K562 (cell line): ENCODE measurements around the gene NT5C1B. TPM values are rescaled to one million over a fixed set of nuclear protein-coding genes. Genes with fewer than 3 reads are reported as not detected.

ENCODE experiments used
- ATAC-seq: fragments of 200-7000 bp; cut with Tn5 transposase; 3 replicates; pipeline ENCODE4 v1.9.1; 2020; ENCODE audit warnings: moderate library complexity
- BruUV-seq: library from RNA; stranded (reverse); fragments of 400-500 nt; replicated peaks from 2 replicates; lab custom pipeline; 2021; lab: Mats Ljungman, UMichigan
- CTCF ChIA-PET: fragments of 300-600 bp; formaldehyde crosslinking; extraction: SDS; loops from one replicate; lab custom pipeline; 2021; ENCODE audit warnings: low intra/inter-chr PET ratio; lab: Yijun Ruan, JAX
- POLR2A ChIA-PET: fragments of 300-600, 350-650 bp; sonication (Branson Sonifier 250); formaldehyde crosslinking; extraction: SDS; loops from one replicate; lab custom pipeline; 2021; ENCODE audit warnings: antibody characterized with exemption, inconsistent platforms; lab: Yijun Ruan, JAX
- DNase-seq, 4 experiments: peaks; one replicate each; pipeline versions ENCODE4 v3.0.0 to v3.0.0-alpha.2; 2011 to 2018; ENCODE audit warnings: low spot score in 3 of 4, mixed read lengths in 3 of 4; ENCODE audit errors: extremely low read depth in 1 of 4
- FAIRE-seq: peaks from 2 replicates; lab custom pipeline; 2011; peaks lifted over from hg19 to GRCh38; lab: Jason Lieb, UNC
- H2AFZ ChIP-seq: 2 replicates; pipeline ENCODE4 v1.6.0; 2011; ENCODE audit warnings: low read depth, low read length, control low read depth, inconsistent platforms
- H3K27ac ChIP-seq: fragments of 200-600 bp; 3 replicates; pipeline ENCODE4 v1.8.0; 2011; ENCODE audit warnings: low read depth, mild to moderate bottlenecking, control low read depth, inconsistent platforms, low read length, moderate library complexity, mixed read lengths; ENCODE audit errors: extremely low read depth
- H3K27me3 ChIP-seq, 2 experiments: fragments of 300-600 bp in 1 of 2; 2 replicates in 1 of 2; 3 replicates in 1 of 2; pipeline versions ENCODE4 v1.6.0 to v1.8.0; 2011; ENCODE audit warnings: inconsistent platforms in 2 of 2, low read length in 2 of 2, mild to moderate bottlenecking in 1 of 2, mixed read lengths in 1 of 2, moderate library complexity in 1 of 2; ENCODE audit not compliant: control insufficient read depth in 2 of 2, insufficient read depth in 2 of 2
- H3K36me3 ChIP-seq: fragments of 300-600 bp; 3 replicates; pipeline ENCODE4 v1.8.0; 2011; ENCODE audit warnings: mild to moderate bottlenecking, low read length, inconsistent platforms; ENCODE audit not compliant: control insufficient read depth, insufficient read depth
- H3K4me1 ChIP-seq, 2 experiments: fragments of 200-600 bp in 1 of 2; replicated peaks in 1 of 2; 2 replicates in 1 of 2; 3 replicates in 1 of 2; pipeline versions ENCODE4 v1.5.1 to v1.8.0; 2011; ENCODE audit warnings: inconsistent platforms in 2 of 2, low read length in 2 of 2, mild to moderate bottlenecking in 1 of 2, mixed read lengths in 1 of 2, moderate library complexity in 1 of 2; ENCODE audit not compliant: control insufficient read depth in 2 of 2, insufficient read depth in 2 of 2
- H3K4me2 ChIP-seq: 2 replicates; pipeline ENCODE4 v1.6.1; 2011; ENCODE audit warnings: low read length, control low read depth, inconsistent platforms, mixed read lengths; ENCODE audit not compliant: insufficient read depth
- H3K4me3 ChIP-seq: fragments of 200-600 bp; sonication (generic), shearing (Covaris generic); 2 replicates; pipeline ENCODE4 v1.5.1; 2016; ENCODE audit warnings: control low read depth, inconsistent platforms
- H3K79me2 ChIP-seq: fragments of 200-600 bp; 3 replicates; pipeline ENCODE4 v1.8.0; 2011; ENCODE audit warnings: low read length, inconsistent platforms; ENCODE audit not compliant: control insufficient read depth, insufficient read depth
- H3K9ac ChIP-seq, 2 experiments: 2 replicates each; pipeline versions ENCODE4 v1.6.0 to v1.6.1; 2011; ENCODE audit warnings: low read depth in 2 of 2, low read length in 2 of 2, control low read depth in 1 of 2, inconsistent platforms in 1 of 2, mild to moderate bottlenecking in 1 of 2, mixed read lengths in 1 of 2; ENCODE audit not compliant: insufficient read depth in 1 of 2
- H3K9me1 ChIP-seq: one replicate; pipeline ENCODE4 v1.6.0; 2011; ENCODE audit warnings: inconsistent platforms, mild to moderate bottlenecking, low read length, moderate library complexity; ENCODE audit not compliant: control insufficient read depth, insufficient read depth
- H3K9me3 ChIP-seq: replicated peaks from 2 replicates; pipeline ENCODE4 v1.5.1; 2011; ENCODE audit warnings: low read depth, low read length, inconsistent platforms; ENCODE audit not compliant: control insufficient read depth, insufficient read depth
- H4K20me1 ChIP-seq: replicated peaks from 2 replicates; pipeline ENCODE4 v1.6.1; 2011; ENCODE audit warnings: low read length, inconsistent platforms, mixed read lengths; ENCODE audit not compliant: control insufficient read depth, insufficient read depth
- ETS2 ChIP-seq: IDR thresholded peaks from 2 replicates; pipeline ENCODE4 v1.6.1; 2016; ENCODE audit warnings: borderline replicate concordance, missing genetic modification characterization, mild to moderate bottlenecking, moderate library complexity, missing compliant biosample characterization; ENCODE audit not compliant: poor library complexity, severe bottlenecking
- FOXP1 ChIP-seq: sonication (generic); formaldehyde crosslinking; IDR thresholded peaks from 2 replicates; pipeline ENCODE4 v1.8.0; 2022; ENCODE audit warnings: mild to moderate bottlenecking, missing genetic modification reagents
- MCM5 ChIP-seq: fragments of 450-650 bp; IDR thresholded peaks from 2 replicates; pipeline ENCODE4 v1.6.1; 2016; ENCODE audit warnings: low read depth
- NFRKB ChIP-seq: fragments of 450-650 bp; IDR thresholded peaks from 2 replicates; pipeline ENCODE4 v1.6.1; 2016; ENCODE audit warnings: low read depth
- NR2C2 ChIP-seq, 2 experiments: fragments of 200-800 bp in 1 of 2; sonication (Bioruptor generic) in 1 of 2; sonication (generic) in 1 of 2; formaldehyde crosslinking in 1 of 2; IDR thresholded peaks; 2 replicates each; pipeline versions ENCODE4 v1.6.1 to v1.8.0; 2016 to 2022; ENCODE audit warnings: mild to moderate bottlenecking in 1 of 2, missing compliant biosample characterization in 1 of 2, missing genetic modification characterization in 1 of 2, missing genetic modification reagents in 1 of 2
- POLR2A ChIP-seq: fragments of 450-650 bp; conservative IDR thresholded peaks from 2 replicates; pipeline ENCODE4 v1.6.1; 2016
- POLR2B ChIP-seq: fragments of 450-650 bp; IDR thresholded peaks from 2 replicates; pipeline ENCODE4 v1.6.1; 2018; ENCODE audit warnings: low read depth; ENCODE audit not compliant: partially characterized antibody
- PRMT5 ChIP-seq: sonication (generic); formaldehyde crosslinking; IDR thresholded peaks from 2 replicates; pipeline ENCODE4 v1.5.0; 2020; ENCODE audit warnings: missing genetic modification reagents
- RBFOX2 ChIP-seq: fragments of 200-400 bp; formaldehyde crosslinking; IDR thresholded peaks from 2 replicates; pipeline ENCODE4 v1.6.1; 2017; ENCODE audit warnings: low read depth, mild to moderate bottlenecking, low read length, moderate library complexity
- SMAD1 ChIP-seq: fragments of 150-350 bp; IDR thresholded peaks from 2 replicates; pipeline ENCODE4 v1.6.1; 2014; ENCODE audit warnings: low read length, low read depth; ENCODE audit not compliant: partially characterized antibody
- U2AF2 ChIP-seq: fragments of 200-400 bp; formaldehyde crosslinking; optimal IDR thresholded peaks from 2 replicates; pipeline ENCODE3; 2017; ENCODE audit warnings: low read depth, mild to moderate bottlenecking, low read length
- ZNF143 ChIP-seq: sonication (generic); formaldehyde crosslinking; IDR thresholded peaks from 2 replicates; pipeline ENCODE4 v1.9.0; 2022; ENCODE audit warnings: mild to moderate bottlenecking, missing genetic modification reagents
- WGBS: fragments of 100-300 bp; shearing (Covaris generic); methylation state at CpG from one replicate; pipeline ENCODE4 v1.1.6; 2016; ENCODE audit warnings: low coverage, mixed read lengths; ENCODE audit not compliant: insufficient coverage; ENCODE audit errors: missing lambda C conversion rate; 5-methylcytosine and 5-hydroxymethylcytosine counted together
- in situ Hi-C: fragments of 300-500 bp; cut with MboI; formaldehyde crosslinking; loops from 4 replicates; pipeline ENCODE4 v1.15.0; 2018; ENCODE audit warnings: inconsistent platforms, mixed read lengths
- intact Hi-C: fragments of 100-400 bp; cut with micrococcal nuclease; formaldehyde crosslinking; loops from 2 replicates; pipeline ENCODE4 v1.14.2; 2022
- polyA plus RNA-seq, 8 experiments: library from polyadenylated mRNA; depleted of rRNA in 4 of 8; stranded (reverse) in 5 of 8; unstranded in 3 of 8; fragments of >200 nt; fragmentation: Nextera tagmentation in 2 of 8; fragmentation: Illumina TruSeq in 1 of 8; extraction: Ambion mirVana in 2 of 8; extraction: Trizol in 1 of 8; gene quantifications; 2 replicates each; pipeline versions ENCODE4 v1.2.1 to v1.2.3, GENCODE V29; 2011 to 2014; ENCODE audit warnings: inconsistent platforms in 1 of 8, missing spikeins in 1 of 8
- total RNA-seq, 7 experiments: library from RNA; depleted of rRNA in 6 of 7; stranded (reverse); fragments of >200 nt in 6 of 7; fragmentation: Illumina TruSeq in 2 of 7; extraction: Trizol in 2 of 7; gene quantifications; 2 replicates each; pipeline versions ENCODE4 v1.2.1 to v1.2.3, GENCODE V29; 2011 to 2021; ENCODE audit warnings: low replicate concordance in 1 of 7
- TF ChIP-seq, protein P1 (sequence below): fragments of 250-450 bp; sonication (Bioruptor Pico); IDR thresholded peaks from 2 replicates; pipeline ENCODE4 v1.8.0; 2022; ENCODE audit warnings: moderate library complexity, mild to moderate bottlenecking, inconsistent platforms
- TF ChIP-seq, protein P2 (sequence below): sonication (generic); formaldehyde crosslinking; IDR thresholded peaks from 2 replicates; pipeline ENCODE4 v1.8.0; 2022; ENCODE audit warnings: mild to moderate bottlenecking, missing genetic modification reagents, borderline replicate concordance
- TF ChIP-seq, protein P3 (sequence below): sonication (generic); formaldehyde crosslinking; IDR thresholded peaks from 2 replicates; pipeline ENCODE4 v1.8.1; 2023; ENCODE audit warnings: mild to moderate bottlenecking, missing genetic modification reagents

Gene NT5C1B
- total and polyA plus RNA-seq, 9 of the 15 experiments (the other 6 are each of a cell fraction or from before 2014, with no cell fraction given), result 0.07 TPM; not detected in 8

GRCh38 chr2:18566145-18566769, 23.1 kb downstream of the NT5C1B start (continued):
- TF ChIP-seq, protein P1, sequence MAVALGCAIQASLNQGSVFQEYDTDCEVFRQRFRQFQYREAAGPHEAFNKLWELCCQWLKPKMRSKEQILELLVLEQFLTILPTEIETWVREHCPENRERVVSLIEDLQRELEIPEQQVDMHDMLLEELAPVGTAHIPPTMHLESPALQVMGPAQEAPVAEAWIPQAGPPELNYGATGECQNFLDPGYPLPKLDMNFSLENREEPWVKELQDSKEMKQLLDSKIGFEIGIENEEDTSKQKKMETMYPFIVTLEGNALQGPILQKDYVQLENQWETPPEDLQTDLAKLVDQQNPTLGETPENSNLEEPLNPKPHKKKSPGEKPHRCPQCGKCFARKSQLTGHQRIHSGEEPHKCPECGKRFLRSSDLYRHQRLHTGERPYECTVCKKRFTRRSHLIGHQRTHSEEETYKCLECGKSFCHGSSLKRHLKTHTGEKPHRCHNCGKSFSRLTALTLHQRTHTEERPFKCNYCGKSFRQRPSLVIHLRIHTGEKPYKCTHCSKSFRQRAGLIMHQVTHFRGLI (CRISPR knock-in tag), result no peak

DNA sequence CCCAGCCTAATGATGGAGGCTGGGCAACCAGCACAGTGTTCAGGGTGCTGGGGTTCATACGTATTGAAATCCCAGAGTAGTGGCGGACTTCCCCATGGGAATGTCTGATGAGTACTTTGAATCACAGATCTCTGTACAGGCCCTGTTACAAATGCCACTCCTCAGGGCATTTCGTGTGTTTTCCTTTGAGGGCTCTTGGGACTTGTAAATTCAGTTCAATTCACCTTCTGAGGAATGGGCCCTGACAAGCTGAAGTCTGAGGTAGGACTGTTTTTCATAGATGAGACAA, 28.6 kb downstream of the NT5C1B start:
- ChIA-PET POLR2A (interaction anchor here (0.6 to 1.3 kb wide), 5 partner anchors 12 to 1861 kb away, joined by 3 to 7 read pairs (median 3); no protein-coding TSS in a partner anchor), CTCF (no interaction called here)
- intact Hi-C loops, result no loop called here
- Histone ChIP-seq H3K4me1 (peaks cover 9 to 15% of the 10 kb centered on the region in 2 experiments; a peak in 3 of 5 replicates), H3K4me2 (peak overlapping the region; percentile 85), H2AFZ (peak overlapping the region; percentile 93), H3K79me2 (peaks cover 39% of the 10 kb centered on the region), H3K9me3 (no peaks in the 10 kb centered on the region), H3K27me3 (no peaks in the 10 kb centered on the region), H3K4me3 (peak overlapping the region; percentile 92), H3K27ac (peak overlapping the region; percentile 83; the same call in 1 of the 3 replicates), H3K9me1 (no peaks in the 10 kb centered on the region), H3K36me3 (peaks cover 3% of the 10 kb centered on the region), H3K9ac (peak overlapping the region; percentile 82 to 94; a peak in 2 of 4 replicates), H4K20me1 (no peaks in the 10 kb centered on the region)
- DNase-seq, result no peak
- no peak for ATAC-seq
- no peak for FAIRE-seq
- 12% methylated on average over 3 of the region's 3 CpGs for WGBS
- no TSS peak for BruUV-seq
- in situ Hi-C loops, result no loop called here
- TF ChIP-seq SMAD1, result peak; percentile 20
- TF ChIP-seq NFRKB, result peak; percentile 48; the same call in 1 of the 2 replicates
- TF ChIP-seq PRMT5 (CRISPR knock-in tag), result no peak
- no peak for TF ChIP-seq FOXP1 (CRISPR knock-in tag)
- peak; percentile 0; the same call in 1 of the 2 replicates for TF ChIP-seq ZNF143
- TF ChIP-seq NR2C2 (CRISPR knock-in tag; IDR thresholded peaks at IDR 0.05), result no peak
- TF ChIP-seq NR2C2 (tag; IDR thresholded peaks at IDR 0.05), result peak; percentile 59; the same call in 1 of the 2 replicates
- peak; percentile 56; the same call in 1 of the 2 replicates for TF ChIP-seq POLR2A
- TF ChIP-seq, protein P2, sequence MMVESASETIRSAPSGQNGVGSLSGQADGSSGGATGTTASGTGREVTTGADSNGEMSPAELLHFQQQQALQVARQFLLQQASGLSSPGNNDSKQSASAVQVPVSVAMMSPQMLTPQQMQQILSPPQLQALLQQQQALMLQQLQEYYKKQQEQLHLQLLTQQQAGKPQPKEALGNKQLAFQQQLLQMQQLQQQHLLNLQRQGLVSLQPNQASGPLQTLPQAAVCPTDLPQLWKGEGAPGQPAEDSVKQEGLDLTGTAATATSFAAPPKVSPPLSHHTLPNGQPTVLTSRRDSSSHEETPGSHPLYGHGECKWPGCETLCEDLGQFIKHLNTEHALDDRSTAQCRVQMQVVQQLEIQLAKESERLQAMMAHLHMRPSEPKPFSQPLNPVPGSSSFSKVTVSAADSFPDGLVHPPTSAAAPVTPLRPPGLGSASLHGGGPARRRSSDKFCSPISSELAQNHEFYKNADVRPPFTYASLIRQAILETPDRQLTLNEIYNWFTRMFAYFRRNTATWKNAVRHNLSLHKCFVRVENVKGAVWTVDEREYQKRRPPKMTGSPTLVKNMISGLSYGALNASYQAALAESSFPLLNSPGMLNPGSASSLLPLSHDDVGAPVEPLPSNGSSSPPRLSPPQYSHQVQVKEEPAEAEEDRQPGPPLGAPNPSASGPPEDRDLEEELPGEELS (CRISPR knock-in tag), result 0 out of 2 replicates have a peak, but pooled peaks have one; percentile 6
- no peak for TF ChIP-seq MCM5
- TF ChIP-seq POLR2B, result peak; percentile 54
- TF ChIP-seq U2AF2, result no peak
- TF ChIP-seq ETS2 (tag), result no peak
- TF ChIP-seq RBFOX2, result peak; percentile 19; the same call in 1 of the 2 replicates
- TF ChIP-seq, protein P3, sequence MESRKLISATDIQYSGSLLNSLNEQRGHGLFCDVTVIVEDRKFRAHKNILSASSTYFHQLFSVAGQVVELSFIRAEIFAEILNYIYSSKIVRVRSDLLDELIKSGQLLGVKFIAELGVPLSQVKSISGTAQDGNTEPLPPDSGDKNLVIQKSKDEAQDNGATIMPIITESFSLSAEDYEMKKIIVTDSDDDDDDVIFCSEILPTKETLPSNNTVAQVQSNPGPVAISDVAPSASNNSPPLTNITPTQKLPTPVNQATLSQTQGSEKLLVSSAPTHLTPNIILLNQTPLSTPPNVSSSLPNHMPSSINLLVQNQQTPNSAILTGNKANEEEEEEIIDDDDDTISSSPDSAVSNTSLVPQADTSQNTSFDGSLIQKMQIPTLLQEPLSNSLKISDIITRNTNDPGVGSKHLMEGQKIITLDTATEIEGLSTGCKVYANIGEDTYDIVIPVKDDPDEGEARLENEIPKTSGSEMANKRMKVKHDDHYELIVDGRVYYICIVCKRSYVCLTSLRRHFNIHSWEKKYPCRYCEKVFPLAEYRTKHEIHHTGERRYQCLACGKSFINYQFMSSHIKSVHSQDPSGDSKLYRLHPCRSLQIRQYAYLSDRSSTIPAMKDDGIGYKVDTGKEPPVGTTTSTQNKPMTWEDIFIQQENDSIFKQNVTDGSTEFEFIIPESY, result 0 out of 2 replicates have a peak, but pooled peaks have one; percentile 4
